ENCODE measurements around the gene JAML. TPM values are rescaled to one million over a fixed set of nuclear protein-coding genes. Genes with fewer than 3 reads are reported as not detected.

The JAML gene
- total and polyA plus RNA-seq, 12 donors = 0.50 to 19.5 (median 2.1) TPM

DNA sequence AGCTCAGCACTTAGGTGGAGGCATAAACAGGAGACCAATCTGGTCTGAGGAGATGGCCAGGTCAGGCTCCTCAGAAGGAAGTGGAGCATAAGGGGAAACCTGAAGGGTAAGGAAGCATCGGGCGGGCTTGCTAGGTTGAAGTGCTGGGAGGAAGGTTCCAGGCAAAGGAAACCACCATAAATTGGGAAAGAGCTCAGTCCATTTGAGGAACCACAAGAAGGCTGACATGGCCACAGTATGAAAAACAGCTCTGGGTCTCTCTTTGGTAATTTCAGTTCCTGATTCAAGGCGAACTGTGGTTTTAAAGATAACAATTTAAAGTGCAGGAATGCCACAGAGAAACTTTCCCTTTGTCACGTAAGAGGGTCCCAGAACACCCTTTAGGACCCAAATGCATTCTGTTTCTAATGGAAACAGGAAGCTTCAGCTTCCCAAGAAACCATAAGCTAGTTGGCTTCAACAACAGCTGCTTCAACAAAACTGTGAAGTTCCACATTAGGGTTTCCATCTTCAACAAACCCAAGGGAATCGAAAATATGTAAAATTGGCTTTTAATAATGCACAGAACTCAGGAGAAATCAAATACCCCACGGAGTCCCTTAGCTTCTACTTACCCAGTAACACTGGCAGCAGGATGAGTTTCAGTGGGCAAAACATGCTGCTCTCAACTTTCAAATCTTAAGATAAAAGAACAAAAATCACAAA lies 10.4 kb downstream of the JAML start:
- peaks cover 0 to 22% (median 0%) of the 10 kb centered on the region in 9 donors for H3K36me3 ChIP-seq
- no peaks in the 10 kb centered on the region for H3K9me3 ChIP-seq
- H3K27ac ChIP-seq = peak overlapping the region in 4 of 10 donors; percentile 6 to 85 (median 17)
- H3K4me1 ChIP-seq = peaks cover 0 to 98% (median 16%) of the 10 kb centered on the region in 9 donors
- intact Hi-C loops (cut with DNase I) = no loop called here
- peak; percentile 23 to 60 (median 40) for ATAC-seq
- no peaks in the 10 kb centered on the region for H3K27me3 ChIP-seq
- WGBS, 2 donors = 67 to 77% methylated on average over 6 of the region's 6 CpGs
- TF ChIP-seq, protein P1, sequence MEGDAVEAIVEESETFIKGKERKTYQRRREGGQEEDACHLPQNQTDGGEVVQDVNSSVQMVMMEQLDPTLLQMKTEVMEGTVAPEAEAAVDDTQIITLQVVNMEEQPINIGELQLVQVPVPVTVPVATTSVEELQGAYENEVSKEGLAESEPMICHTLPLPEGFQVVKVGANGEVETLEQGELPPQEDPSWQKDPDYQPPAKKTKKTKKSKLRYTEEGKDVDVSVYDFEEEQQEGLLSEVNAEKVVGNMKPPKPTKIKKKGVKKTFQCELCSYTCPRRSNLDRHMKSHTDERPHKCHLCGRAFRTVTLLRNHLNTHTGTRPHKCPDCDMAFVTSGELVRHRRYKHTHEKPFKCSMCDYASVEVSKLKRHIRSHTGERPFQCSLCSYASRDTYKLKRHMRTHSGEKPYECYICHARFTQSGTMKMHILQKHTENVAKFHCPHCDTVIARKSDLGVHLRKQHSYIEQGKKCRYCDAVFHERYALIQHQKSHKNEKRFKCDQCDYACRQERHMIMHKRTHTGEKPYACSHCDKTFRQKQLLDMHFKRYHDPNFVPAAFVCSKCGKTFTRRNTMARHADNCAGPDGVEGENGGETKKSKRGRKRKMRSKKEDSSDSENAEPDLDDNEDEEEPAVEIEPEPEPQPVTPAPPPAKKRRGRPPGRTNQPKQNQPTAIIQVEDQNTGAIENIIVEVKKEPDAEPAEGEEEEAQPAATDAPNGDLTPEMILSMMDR (IDR thresholded peaks at IDR 0.05) = no peak
- H3K4me3 ChIP-seq = peak overlapping the region in 1 of 10 donors; percentile 14
- peak in 1 of 2 donors; percentile 10 for DNase-seq

DNA sequence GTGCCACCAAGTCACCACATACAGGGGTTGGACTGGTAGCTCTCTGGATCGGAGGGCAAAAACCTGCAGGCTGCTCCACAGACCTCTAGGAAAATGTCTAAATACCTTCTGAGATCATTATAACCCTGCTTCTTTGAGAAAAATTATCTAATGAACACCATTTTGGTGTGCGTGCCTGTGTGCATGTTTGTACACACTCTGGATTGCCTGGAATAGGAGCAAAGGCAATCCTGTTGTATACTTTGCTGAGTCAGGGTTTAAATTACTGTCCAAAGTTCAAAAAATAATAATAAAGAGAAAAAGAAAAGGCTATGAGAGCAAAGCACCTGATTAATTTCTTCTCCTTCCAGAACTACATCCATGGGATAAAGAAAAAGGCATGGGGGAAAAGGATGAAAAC lies 11.0 kb downstream of the JAML start:
- H3K4me1 ChIP-seq = peaks cover 0 to 98% (median 16%) of the 10 kb centered on the region in 9 donors
- no peak for ATAC-seq
- intact Hi-C loops (cut with DNase I) = no loop called here
- WGBS, 2 donors = 91 to 96% methylated on average over 2 of the region's 2 CpGs
- H3K4me3 ChIP-seq = no peak overlapping the region
- H3K27me3 ChIP-seq = no peaks in the 10 kb centered on the region
- peak overlapping the region in 3 of 10 donors; percentile 6 to 85 (median 27) for H3K27ac ChIP-seq
- H3K36me3 ChIP-seq = peaks cover 0 to 22% (median 0%) of the 10 kb centered on the region in 9 donors
- no peak for DNase-seq
- no peaks in the 10 kb centered on the region for H3K9me3 ChIP-seq
- TF ChIP-seq, protein P1 (IDR thresholded peaks at IDR 0.05) = no peak

DNA sequence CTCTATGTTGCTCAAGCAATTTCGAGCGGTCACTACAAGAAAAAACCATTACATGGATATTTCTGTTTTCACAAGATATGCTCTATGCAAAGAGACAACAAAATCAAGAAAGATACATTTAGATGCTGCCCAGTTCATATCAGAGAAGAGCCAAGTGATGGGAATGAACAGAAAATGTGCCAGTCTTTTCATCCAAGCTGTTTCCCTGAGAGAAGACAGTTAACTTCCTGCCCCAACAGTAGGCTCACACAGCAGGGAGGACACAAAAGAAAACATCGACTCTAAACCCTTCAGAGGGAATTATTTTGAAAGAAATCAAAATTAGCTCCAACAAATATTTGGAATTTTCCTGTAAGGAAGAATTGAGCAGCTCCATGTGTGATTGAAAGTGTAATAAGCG lies 11.6 kb downstream of the JAML start:
- intact Hi-C loops (cut with DNase I) = no loop called here
- H3K36me3 ChIP-seq = peaks cover 0 to 22% (median 0%) of the 10 kb centered on the region in 9 donors
- TF ChIP-seq, protein P1 (IDR thresholded peaks at IDR 0.05) = no peak
- 82 to 83% methylated on average over 4 of the region's 4 CpGs for WGBS, 2 donors
- no peak overlapping the region for H3K4me3 ChIP-seq
- DNase-seq (no peak), ATAC-seq (no peak)
- peaks cover 0 to 96% (median 16%) of the 10 kb centered on the region in 9 donors for H3K4me1 ChIP-seq
- H3K9me3 ChIP-seq = no peaks in the 10 kb centered on the region
- no peaks in the 10 kb centered on the region for H3K27me3 ChIP-seq
- peak overlapping the region in 3 of 10 donors; percentile 6 to 85 (median 27) for H3K27ac ChIP-seq

DNA sequence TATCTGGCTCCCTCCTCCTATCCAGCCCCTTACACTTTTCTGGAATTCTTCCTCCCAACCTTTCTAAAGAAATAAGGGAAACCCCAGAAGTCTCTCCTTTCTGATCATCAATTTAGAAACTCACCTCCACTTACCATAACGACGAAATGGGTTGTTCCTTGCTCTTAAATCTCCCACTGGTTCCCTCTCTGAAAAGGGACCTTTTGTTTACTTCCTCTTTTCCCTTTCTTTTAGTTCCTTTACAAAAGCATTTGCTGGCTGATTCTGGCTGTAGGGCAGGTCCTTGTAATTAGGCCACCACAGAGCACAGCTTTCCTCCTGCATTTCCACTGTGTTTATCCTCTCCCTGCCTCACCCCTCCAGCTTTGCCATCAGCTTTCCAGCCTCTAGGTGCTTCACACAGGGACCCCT lies 12.0 kb downstream of the JAML start:
- Histone ChIP-seq H3K36me3 (peaks cover 0 to 22% (median 0%) of the 10 kb centered on the region in 9 donors), H3K9me3 (no peaks in the 10 kb centered on the region), H3K27me3 (no peaks in the 10 kb centered on the region), H3K4me1 (peaks cover 0 to 96% (median 16%) of the 10 kb centered on the region in 9 donors), H3K27ac (peak overlapping the region in 2 of 10 donors; percentile 27 to 85), H3K4me3 (peak overlapping the region in 1 of 10 donors; percentile 16)
- WGBS, 2 donors = 77 to 85% methylated on average over 2 of the region's 2 CpGs
- TF ChIP-seq, protein P1 (IDR thresholded peaks at IDR 0.05) = no peak
- intact Hi-C loops (cut with DNase I) = no loop called here
- peak in 1 of 8 donors; percentile 39 for ATAC-seq
- DNase-seq = no peak
